ENCODE data around the gene DPYSL5.

DPYSL5 gene

GRCh38 chr2:26913999-26914658 is 66.2 kb downstream of the DPYSL5 start:
- no peak for TF ChIP-seq GATA3 (IDR thresholded peaks at IDR 0.05; ENCODE audit: low read depth, low read length)
- TF ChIP-seq GATA2 (IDR thresholded peaks at IDR 0.05; ENCODE audit: low read depth, low read length) = no peak

DNA sequence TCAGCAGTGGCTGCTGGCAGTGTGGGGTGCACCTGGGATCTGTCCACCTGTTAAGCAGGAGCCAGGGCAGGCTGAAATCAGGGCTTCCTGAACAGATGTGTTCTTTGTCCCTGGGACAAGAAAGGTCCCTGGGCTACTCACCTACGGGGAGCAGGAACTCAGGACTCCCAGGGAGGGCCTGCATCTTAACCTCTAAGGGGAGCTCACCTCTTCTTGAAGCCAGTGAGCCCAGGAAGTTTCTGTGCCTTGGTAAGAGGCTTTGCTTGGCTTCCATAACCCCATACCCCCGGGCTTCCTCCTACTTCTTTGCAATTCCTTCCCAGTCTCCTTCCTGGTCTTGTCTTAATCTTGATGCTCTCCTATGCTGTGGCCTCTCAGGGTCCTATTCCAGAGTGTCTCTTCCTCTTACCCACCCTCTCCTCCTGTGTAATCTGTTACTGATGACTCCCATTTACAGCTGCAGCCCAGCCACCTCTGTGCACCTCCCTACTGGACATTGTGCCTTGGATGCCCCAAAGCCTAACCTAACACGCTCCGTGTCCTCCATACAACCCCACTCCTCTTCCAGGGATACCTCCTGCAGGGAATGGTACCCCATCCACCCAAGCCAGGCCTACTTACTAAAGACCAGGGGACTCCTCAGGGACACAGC is 66.9 kb downstream of the DPYSL5 start:
- no peak for TF ChIP-seq GATA2 (IDR thresholded peaks at IDR 0.05; ENCODE audit: low read depth, low read length)
- TF ChIP-seq GATA3 (IDR thresholded peaks at IDR 0.05; ENCODE audit: low read depth, low read length) = no peak

DNA sequence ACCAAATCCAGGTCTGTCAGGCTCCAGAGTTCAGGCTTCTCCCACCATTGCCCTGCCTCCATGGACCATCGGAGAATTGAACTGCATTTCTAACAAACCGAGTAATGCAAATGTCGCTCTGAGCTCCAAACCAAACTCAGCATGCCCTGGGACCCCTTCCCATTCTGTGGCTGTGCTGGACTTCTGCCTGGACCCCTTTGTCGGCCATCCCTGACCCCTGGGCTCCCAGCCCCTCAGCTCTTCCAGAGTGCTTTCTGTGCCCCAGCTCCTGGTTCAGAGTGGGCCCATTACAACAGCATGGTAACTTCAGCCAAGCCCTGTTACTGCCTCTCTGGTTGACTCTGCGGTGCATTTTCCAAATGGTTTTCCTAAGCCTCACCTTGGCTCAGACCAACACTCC is 67.4 kb downstream of the DPYSL5 start:
- TF ChIP-seq GATA3 (IDR thresholded peaks at IDR 0.05; ENCODE audit: low read depth, low read length) = no peak
- no peak for TF ChIP-seq GATA2 (IDR thresholded peaks at IDR 0.05; ENCODE audit: low read depth, low read length)

- no peak for TF ChIP-seq GATA3 (IDR thresholded peaks at IDR 0.05; ENCODE audit: low read depth, low read length)
- TF ChIP-seq GATA2 (IDR thresholded peaks at IDR 0.05; ENCODE audit: low read depth, low read length) = no peak
Measured at GRCh38 chr2:26916128-26916692, 68.3 kb downstream of the DPYSL5 start.

DNA sequence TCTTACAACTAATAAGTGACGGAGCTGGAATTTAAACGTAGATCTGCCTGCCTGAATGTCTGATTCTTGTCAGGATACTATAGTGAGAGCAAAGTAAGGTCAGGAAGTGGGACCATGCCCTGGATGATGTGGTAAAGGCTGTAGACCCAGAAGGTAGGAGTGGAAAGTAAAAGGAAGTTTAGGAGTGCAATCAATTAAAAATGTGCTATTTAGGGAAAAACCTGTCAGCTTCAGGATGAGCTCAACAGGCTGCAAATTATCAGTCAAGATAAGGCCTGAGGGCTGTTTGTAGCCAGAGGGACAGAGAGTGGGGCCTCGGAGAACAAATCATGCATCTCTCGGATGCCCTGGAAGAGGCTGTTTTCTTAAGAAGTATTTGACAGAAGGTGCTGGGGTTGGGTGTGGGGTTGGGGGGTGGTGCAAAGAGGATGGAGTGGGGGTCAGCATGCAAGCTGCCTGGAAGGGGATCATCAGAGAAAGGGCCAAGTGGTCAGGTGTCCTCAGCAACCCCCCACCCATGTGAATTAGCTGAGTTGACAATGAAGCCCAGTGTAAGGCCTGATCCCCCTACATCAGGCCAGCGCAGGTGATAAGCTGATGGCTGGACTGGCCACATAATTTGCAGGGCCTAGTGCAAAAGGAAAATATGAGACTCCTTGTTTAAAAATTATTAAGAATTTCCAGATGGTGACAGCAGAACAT is 69.4 kb downstream of the DPYSL5 start:
- TF ChIP-seq GATA2 (IDR thresholded peaks at IDR 0.05; ENCODE audit: low read depth, low read length) = no peak
- no peak for TF ChIP-seq GATA3 (IDR thresholded peaks at IDR 0.05; ENCODE audit: low read depth, low read length)

- TF ChIP-seq GATA2 (IDR thresholded peaks at IDR 0.05; ENCODE audit: low read depth, low read length) (no peak), GATA3 (IDR thresholded peaks at IDR 0.05; ENCODE audit: low read depth, low read length) (no peak)
Measured at GRCh38 chr2:26921323-26921722, 73.4 kb downstream of the DPYSL5 start.

DNA sequence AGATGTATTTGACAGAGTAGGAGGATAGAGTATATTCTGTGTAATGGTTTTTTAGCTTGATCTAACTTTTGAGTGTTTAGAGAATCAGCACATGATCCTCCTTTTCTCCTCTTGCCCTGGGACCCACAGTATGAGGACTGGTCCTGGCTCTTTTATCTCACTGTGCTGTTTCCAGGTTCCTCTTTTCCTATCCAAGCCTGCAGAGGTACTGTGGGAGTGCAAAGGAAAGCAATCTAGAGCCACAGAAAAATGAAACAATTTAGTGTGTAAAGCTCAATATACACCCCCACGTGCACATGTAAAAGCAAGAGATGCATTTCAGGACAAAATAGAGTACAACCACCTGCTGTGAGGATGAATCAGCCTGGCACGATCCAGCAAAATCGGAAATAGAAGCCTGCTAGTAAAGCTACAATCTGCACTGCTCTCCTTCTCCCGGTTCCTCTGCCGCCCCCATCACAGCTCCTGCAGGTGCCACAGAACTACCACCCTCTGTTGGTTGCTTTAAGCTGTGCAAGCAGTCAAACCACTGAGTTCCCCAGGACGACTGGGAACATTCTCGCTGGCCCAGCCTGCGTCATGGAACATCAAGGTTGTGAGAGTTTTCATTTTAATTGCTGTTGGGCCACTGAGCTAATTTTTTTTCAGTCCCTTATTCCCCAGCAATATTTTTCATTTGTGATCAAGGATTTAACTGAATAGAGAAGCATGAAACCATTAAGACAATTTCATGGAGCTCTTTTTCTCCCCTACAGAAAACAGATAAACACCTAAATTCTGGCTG is 74.7 kb downstream of the DPYSL5 start:
- TF ChIP-seq GATA3 (IDR thresholded peaks at IDR 0.05; ENCODE audit: low read depth, low read length) = no peak
- TF ChIP-seq GATA2 (IDR thresholded peaks at IDR 0.05; ENCODE audit: low read depth, low read length) = no peak

GRCh38 chr2:26924731-26925099 is 76.8 kb downstream of the DPYSL5 start:
- no peak for TF ChIP-seq GATA2 (IDR thresholded peaks at IDR 0.05; ENCODE audit: low read depth, low read length)
- no peak for TF ChIP-seq GATA3 (IDR thresholded peaks at IDR 0.05; ENCODE audit: low read depth, low read length)

- TF ChIP-seq GATA2 (IDR thresholded peaks at IDR 0.05; ENCODE audit: low read depth, low read length) (no peak), GATA3 (IDR thresholded peaks at IDR 0.05; ENCODE audit: low read depth, low read length) (no peak)
Measured at GRCh38 chr2:26925100-26925791, 77.3 kb downstream of the DPYSL5 start.

DNA sequence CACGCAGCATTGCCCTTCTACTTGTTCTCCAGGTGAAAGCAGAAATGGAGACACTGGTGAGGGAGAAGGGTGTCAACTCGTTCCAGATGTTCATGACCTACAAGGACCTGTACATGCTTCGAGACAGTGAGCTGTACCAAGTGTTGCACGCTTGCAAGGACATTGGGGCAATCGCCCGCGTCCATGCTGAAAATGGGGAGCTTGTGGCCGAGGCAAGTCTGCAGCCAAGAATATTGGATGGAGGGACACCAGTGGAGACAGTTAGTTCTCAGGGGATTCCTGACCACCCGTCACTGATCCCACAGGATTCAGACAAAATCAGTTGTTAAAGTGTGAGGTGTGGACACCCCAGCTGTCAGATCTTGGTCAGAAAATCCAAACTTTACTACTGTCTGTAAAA is 79.3 kb downstream of the DPYSL5 start:
- no peak for TF ChIP-seq GATA2 (IDR thresholded peaks at IDR 0.05; ENCODE audit: low read depth, low read length)
- TF ChIP-seq GATA3 (IDR thresholded peaks at IDR 0.05; ENCODE audit: low read depth, low read length) = no peak

DNA sequence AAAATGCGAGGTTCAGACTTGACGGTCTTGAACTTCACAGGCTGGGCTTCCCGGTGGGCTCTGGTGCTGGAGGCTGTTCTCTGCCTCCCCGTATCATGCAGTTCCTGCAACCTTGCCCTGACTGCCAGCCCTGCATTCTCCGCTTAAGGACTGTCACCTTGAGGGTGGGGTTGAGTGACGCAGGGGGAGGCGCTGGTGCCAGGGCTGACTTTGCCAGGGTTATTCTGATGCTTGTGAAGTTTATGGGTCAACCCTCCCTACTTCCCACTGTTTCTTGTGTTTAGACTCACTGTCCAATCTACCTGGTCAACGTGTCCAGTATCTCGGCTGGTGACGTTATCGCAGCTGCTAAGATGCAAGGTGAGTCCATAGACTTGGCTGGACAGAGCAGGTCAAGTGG is 85.0 kb downstream of the DPYSL5 start:
- TF ChIP-seq GATA2 (IDR thresholded peaks at IDR 0.05; ENCODE audit: low read depth, low read length) = no peak
- no peak for TF ChIP-seq GATA3 (IDR thresholded peaks at IDR 0.05; ENCODE audit: low read depth, low read length)

- no peak for TF ChIP-seq GATA3 (IDR thresholded peaks at IDR 0.05; ENCODE audit: low read depth, low read length)
- no peak for TF ChIP-seq GATA2 (IDR thresholded peaks at IDR 0.05; ENCODE audit: low read depth, low read length)
Measured at GRCh38 chr2:26933431-26934334, 85.8 kb downstream of the DPYSL5 start.
